ENCODE data around the gene SH3GL3.

Gene SH3GL3

DNA sequence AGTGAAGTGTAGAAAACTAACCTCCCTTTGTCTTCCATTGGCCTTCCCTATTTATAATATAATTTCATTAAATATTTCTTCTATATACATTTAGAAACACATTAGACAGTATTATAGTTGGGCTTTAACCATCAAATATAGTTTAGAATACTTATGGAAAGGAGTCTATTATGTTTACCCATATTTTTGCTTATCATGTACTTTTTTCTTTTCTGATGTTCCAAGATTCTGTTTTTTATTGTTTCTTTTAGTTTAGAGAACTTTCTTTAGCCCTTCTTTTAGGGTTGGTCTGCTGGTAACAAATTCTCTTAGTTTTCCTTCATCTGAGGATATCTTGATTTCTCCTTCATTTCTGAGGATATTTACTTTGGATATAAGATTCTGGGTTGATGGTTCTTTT lies 23.7 kb downstream of the SH3GL3 start:
- DNase-seq, result no peak

DNA sequence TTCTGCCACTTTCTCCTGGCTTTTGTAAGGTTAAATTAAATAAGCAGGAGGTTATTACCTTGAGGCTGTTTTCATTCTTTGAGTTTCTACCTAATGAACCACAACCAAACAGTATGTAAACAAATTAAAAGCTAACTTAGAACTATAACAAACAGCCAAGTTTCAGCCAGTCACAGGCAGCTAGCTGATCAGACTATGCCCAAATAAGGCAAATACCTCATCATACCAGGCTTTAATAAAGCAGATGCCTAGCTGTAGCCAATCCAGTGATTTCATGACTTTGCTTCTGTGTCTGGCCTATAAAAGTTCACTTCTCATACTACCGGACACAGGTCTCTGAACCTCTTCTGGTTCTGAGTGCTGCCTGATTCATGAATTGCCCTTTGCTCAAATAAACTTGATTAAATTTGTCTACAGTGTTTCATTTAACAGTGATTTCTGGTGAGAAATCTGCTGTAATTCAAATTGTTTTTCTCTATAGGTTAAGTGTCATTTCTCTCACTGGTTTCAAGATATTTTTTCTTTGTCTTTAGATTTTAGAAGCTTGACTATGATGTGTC lies 24.2 kb downstream of the SH3GL3 start:
- no peak for DNase-seq

DNA sequence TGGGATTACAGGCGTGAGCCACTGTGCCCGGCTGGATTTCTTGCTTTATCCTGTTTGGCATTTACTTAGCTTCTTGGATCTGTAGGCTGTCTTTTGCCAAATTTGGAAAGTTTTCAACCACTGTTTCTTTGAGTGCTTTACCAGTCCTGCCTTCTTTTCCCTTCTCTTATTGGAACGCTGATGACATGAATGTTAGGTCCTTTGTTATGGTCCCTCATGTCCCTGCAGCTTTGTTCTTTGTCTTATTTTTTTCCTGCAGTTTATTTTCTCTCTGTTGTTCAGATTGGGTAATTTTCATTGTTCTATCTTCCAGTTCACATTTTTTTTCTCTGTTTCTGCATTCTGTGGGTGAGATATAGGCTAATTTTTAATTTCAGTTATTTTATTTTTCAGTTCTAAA lies 25.0 kb downstream of the SH3GL3 start:
- DNase-seq, result no peak

DNA sequence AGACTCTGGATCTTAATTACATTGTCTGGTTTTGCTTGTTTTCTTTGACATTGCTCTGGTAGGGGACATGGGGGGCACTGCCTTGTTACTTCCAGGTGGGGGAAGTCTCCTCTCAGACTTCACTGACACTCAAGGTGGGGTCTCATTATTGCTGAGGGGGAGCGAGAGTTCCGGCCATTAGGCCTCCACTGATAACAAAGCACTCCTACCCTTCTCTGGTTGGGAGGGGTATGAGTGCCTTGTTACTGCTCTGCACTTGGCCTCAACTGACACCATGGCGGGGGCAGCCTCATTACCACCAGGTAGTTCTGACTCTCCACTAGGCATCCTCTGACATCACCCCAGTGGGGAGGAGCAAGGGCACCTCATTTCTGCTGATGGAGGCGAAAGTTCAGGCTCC lies 25.7 kb downstream of the SH3GL3 start:
- no peak for DNase-seq

- DNase-seq, result no peak
Measured at GRCh38 chr15:83474578-83474977, 27.4 kb downstream of the SH3GL3 start.

- DNase-seq, result no peak
Measured at GRCh38 chr15:83475551-83475950, 28.4 kb downstream of the SH3GL3 start.

- DNase-seq, result no peak
Measured at GRCh38 chr15:83476066-83476465, 28.9 kb downstream of the SH3GL3 start.

DNA sequence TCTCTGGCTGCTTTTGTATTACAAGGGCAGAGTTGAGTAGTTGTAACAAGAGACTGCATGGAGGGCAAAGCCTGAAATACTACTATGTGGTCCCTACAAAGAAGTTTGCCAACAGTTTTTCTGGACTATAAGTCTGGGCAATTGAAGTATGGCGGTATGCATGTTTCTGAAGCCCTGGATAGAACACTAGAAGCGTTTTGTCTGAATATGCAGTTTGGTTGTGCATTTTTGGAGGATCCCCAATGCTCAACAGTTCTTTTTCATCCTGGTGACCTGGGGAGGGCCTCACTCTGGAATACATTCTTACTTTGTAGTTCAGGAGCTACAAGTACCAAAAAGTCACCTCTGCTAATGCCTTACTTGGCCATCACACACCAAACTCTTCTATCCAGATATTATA lies 29.6 kb downstream of the SH3GL3 start:
- no peak for DNase-seq

- DNase-seq, result no peak
Measured at GRCh38 chr15:83477172-83477807, 30.1 kb downstream of the SH3GL3 start.

DNA sequence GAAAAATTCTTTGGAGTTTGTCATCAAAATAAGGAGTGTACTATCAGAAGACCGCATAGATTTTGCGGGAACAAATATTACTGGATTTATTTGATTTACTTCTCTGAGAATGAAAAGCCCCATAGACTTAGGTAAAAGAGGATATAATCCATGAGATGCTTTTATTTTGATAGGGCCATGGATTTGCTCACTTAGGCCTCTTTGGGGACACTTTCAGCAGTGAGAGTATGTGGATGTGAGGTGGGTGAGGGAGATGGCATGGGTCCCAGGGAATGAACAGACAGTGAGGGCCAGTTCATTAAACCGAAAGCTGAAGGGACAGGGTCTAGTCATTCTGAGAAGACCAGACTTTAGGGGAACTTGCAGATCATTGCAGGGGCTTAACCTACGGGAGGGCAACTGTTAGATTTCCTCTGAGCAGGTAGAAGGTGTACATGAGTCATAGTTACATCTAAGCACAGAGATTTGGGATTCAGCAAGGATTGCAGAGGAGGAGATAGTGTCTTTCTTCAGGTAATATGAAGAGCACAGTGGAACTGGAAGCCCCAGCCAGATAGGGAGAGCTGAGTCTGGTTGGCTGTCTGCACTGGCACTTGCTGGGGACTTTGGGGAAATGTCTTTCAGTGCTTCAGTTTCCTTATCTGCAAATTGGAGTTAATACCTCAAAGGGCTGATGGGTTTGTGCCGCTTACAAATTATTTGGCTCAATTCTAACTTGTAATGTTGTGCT lies 30.8 kb downstream of the SH3GL3 start:
- DNase-seq, result no peak

DNA sequence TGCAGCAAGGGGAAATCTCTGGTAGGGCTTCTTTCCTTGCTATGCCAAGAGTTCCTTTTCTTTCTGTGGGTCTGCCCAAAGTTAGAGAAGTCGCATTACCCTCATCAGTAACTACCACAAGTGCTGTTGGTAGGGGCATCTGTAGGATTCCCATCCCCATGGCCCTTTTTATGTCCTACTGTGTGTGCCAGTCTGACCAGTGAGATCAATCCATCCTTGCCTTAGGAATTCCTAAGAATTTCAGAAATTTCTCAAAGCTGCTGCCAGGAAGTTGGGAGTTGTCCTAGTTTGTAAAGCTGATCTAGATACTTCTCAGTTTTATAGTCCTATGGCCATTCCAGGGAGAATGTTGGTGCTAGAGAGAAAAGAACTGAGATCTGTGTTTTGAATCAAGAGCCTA lies 36.5 kb downstream of the SH3GL3 start:
- DNase-seq, result no peak

DNA sequence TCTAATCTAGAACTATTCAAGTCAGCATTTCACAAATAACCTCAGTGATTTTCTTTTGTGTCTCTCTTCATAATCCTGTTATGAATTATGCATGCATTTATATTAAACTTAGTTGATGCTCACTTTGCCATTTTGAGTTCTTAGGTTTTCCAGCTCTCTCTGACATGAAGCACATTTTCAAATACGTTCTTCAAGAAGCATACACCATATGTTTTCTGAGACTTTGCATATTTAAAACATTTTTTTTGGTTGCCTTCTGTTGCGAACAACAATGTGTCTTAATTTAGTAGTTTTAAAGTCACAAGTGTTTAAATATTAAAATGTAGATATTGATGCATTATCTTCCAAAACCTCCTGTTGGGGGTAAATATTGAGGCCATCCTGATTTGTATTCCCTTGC lies 37.5 kb downstream of the SH3GL3 start:
- DNase-seq, result no peak

GRCh38 chr15:83486363-83486762 lies 39.2 kb downstream of the SH3GL3 start:
- no peak for DNase-seq

DNA sequence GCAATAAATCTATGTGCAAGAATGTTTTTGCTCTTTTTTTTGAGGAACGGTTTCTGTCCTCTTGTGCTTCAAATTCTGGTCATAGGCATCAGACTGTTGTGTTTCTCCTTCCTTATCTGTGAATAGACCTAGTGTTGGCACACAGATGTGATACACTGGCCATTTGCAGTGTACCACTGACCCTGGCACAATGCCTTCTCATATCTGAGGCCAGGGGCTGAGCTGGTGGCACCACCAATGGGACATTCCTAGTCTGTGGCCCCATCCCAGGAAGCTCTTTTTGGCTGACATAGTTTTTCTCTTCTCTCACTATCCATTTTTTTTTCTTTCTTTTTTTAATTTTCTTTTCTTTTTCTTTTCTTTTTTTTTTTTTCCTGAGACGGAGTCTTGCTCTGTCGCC lies 40.4 kb downstream of the SH3GL3 start:
- no peak for DNase-seq

DNA sequence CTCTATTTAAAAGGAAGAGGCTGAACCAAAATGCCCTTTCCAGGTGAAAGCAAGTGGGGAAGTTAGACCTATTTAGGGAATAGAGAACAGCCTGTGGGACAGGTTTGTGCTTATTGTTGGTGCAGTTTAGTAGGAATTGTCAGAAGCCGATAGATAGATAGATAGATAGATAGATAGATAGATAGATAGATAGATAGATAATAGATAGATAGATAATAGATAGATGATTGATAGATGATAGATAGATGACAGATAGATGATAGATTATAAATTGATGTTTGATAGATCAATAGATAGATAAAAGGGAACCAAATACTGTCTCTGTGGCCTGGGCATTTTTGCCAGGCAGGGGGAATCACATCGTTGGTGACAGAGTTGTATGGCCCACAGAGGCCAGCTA lies 42.5 kb downstream of the SH3GL3 start:
- DNase-seq, result no peak

- no peak for DNase-seq
Measured at GRCh38 chr15:83491486-83491885, 44.3 kb downstream of the SH3GL3 start.

DNA sequence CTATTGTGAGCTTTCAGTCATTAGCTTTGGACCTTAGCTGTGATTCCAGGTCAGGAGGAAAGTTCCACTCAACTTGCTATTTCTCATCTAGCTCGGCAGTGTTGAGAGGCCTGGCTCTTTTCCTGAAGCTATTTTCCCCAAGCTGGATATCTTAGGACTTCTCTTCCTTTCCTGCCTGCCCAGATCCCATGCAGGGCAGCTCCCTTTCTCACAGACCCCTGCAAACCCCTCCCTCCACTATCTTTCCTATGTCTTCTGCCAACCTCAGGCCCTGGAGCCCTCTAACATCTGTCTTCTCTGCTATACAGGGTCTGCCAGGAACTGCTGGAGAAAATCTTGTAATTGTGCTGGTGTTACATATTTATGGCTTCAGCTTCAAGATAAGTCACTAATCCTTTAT lies 49.6 kb downstream of the SH3GL3 start:
- DNase-seq, result no peak

GRCh38 chr15:83498374-83498773 lies 51.2 kb downstream of the SH3GL3 start:
- DNase-seq, result no peak

DNA sequence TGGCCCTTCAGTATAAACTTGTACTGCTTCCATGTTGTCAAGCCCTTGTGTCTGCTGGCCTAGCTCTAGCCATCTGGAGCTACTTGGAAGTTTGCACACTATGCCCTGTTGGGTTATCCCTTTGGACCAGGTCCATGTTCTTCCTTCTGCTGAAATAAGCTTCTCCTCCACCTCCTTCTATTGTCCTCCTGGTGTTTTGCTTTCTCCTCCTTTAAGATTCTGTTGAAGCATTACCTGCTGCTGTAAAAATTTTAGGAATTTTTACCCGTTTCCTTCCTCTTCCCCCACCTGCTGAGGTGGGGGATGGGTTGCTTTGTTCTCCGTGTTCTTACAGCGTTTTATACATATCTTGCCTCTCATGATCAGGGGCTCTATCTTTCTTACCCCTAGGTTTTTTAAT lies 51.7 kb downstream of the SH3GL3 start:
- DNase-seq, result no peak

DNA sequence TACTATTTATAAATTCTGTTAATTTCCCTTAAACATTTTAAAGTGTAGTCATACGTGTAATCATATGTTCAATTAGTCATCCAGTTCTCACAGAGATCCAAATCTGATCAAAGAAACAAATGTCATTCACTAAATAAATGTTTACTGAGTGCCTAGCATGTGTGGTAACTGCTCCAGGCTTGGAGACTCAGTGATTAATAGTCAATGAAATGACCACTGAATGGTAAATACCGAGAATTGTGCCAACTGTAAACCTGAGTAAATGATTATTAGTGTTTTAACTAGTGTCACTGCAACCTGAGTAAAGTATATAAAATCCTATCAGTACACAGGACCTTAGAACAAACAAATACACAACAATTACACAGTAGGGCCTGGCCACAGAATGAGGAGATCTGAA lies 52.3 kb downstream of the SH3GL3 start:
- no peak for DNase-seq

- DNase-seq, result no peak
Measured at GRCh38 chr15:83503595-83504364, 56.6 kb downstream of the SH3GL3 start.

GRCh38 chr15:83504365-83504764 lies 57.2 kb downstream of the SH3GL3 start:
- no peak for DNase-seq

DNA sequence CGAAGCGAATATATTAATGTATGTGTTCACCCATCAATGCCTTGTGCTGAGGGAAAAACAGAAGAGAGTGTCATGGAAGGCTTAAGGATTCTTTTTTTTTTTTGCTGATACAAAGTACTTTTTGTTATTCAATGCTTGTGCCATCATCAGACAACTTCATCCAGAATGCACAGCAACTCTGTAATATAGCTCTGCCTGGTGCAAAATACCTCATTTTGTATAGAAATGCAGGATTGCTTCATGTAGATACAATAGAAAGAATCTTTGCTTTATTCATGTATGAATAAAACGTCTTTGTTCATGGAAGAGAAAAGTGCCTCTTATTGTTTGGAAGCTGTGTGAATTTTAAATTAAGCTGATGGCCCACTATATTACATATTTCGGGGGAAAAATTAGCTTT lies 62.9 kb downstream of the SH3GL3 start:
- no peak for DNase-seq

DNA sequence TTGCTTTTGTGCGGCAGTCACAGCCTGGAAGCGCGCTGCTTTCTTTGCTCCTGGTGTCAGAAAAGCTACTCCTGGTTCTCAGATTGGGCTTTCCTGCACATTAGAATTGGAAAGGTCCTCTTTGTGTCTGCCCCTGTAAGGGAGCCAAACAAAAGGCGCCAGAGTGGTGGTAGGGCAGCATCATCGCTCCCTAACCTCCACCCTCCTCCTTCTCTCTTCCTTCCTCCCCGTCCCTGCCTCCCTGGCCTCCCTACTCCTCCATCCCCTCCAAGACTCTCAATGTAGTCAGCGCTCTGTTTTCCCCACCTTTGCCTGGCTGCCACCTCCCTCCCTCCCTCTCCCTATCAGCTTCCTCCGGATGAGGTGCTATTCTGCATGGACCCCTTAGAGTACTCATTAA lies 65.3 kb downstream of the SH3GL3 start:
- DNase-seq, result no peak

All from NCI-H1092 treated with DMSO at 0.1 percent for 48 hours (cell line).